H1 (cell line): ENCODE measurements around the gene PCGF3. TPM values are rescaled to one million over a fixed set of nuclear protein-coding genes. Genes with fewer than 3 reads are reported as not detected.

ENCODE experiments used
- CTCF ChIP-seq, 3 experiments: IDR thresholded peaks; 1 replicate in 2 of 3; 2 replicates in 1 of 3; pipeline versions ENCODE4 v1.5.1 to v1.6.1; 2011; ENCODE audit warnings: low read length in 3 of 3, mild to moderate bottlenecking in 3 of 3, inconsistent platforms in 2 of 3, low read depth in 1 of 3, moderate library complexity in 1 of 3; ENCODE audit not compliant: insufficient read depth in 1 of 3; ENCODE audit errors: control extremely low read depth in 1 of 3
- EP300 ChIP-seq, 2 experiments: IDR thresholded peaks; 1 replicate in 1 of 2; 2 replicates in 1 of 2; pipeline ENCODE4 v1.6.1; 2011 to 2012; ENCODE audit warnings: low read depth in 2 of 2, low read length in 2 of 2, mild to moderate bottlenecking in 2 of 2, borderline replicate concordance in 1 of 2, inconsistent platforms in 1 of 2, moderate library complexity in 1 of 2
- RFX5 ChIP-seq: IDR thresholded peaks from 2 replicates; pipeline ENCODE4 v1.6.1; 2011; ENCODE audit warnings: low read depth, low read length, improper control_type of control experiment, borderline replicate concordance
- TBP ChIP-seq: IDR thresholded peaks from 2 replicates; pipeline ENCODE4 v1.6.1; 2011; ENCODE audit warnings: low read depth, low read length, improper control_type of control experiment
- TCF12 ChIP-seq: IDR thresholded peaks from 2 replicates; pipeline ENCODE4 v1.6.1; 2011; ENCODE audit warnings: low read depth, mild to moderate bottlenecking, low read length
- polyA plus RNA-seq, 7 experiments: library from polyadenylated mRNA; depleted of rRNA in 3 of 7; stranded (reverse) in 5 of 7; unstranded in 2 of 7; fragments of >200 nt in 5 of 7; fragments of 200-250 nt in 2 of 7; gene quantifications; 1 replicate in 5 of 7; 2 replicates in 1 of 7; 4 replicates in 1 of 7; pipeline versions ENCODE4 v1.2.1 to v1.2.3, GENCODE V29; 2011 to 2013; ENCODE audit warnings: missing spikeins in 2 of 7, mixed read lengths in 2 of 7
- total RNA-seq: library from RNA; stranded (reverse); fragmentation: NEBNext Ultra II Directional; extraction: Animal tissue kit (Norgen Biotek cat#: 25700); gene quantifications from 2 replicates; pipeline ENCODE4 v1.2.1, GENCODE V29; 2021

PCGF3 gene
- total and polyA plus RNA-seq, 2 of the 8 experiments (the other 6 are each of a cell fraction or from before 2014, with no cell fraction given): 52.7 to 52.9 TPM

GRCh38 chr4:795726-796119 lies 90.1 kb downstream of the PCGF3 start (continued):
- TF ChIP-seq CTCF (IDR thresholded peaks at IDR 0.05; ENCODE audit: control extremely low read depth in 1 of 3, insufficient read depth in 1 of 3, low read depth in 1 of 3, low read length in 3 of 3) (no peak), EP300 (IDR thresholded peaks at IDR 0.05; ENCODE audit: borderline replicate concordance in 1 of 2, low read depth in 2 of 2, low read length in 2 of 2) (no peak), TBP (no peak), RFX5 (no peak), TCF12 (no peak)
